Smooth muscle cell (in vitro differentiated cells): Measurements from ENCODE around the gene VSNL1. TPM values are rescaled to one million over a fixed set of nuclear protein-coding genes. Genes with fewer than 3 reads are reported as not detected.

ENCODE experiments used
- DNase-seq: peaks from one replicate; lab custom pipeline; 2025; ENCODE audit not compliant: unreplicated experiment; lab: John Stamatoyannopoulos, UW
- H2AFZ ChIP-seq: fragments of 200-600 bp; sonication (generic); 2 replicates; pipeline ENCODE4 v1.6.0; 2016; ENCODE audit warnings: antibody characterized with exemption, low read depth, mild to moderate bottlenecking
- H3F3A ChIP-seq: fragments of 200-600 bp; sonication (generic); 2 replicates; pipeline ENCODE4 v1.6.0; 2017; ENCODE audit warnings: antibody characterized with exemption, low read depth
- H3K27ac ChIP-seq: fragments of 200-600 bp; sonication (generic); 2 replicates; pipeline ENCODE4 v1.5.1; 2016; ENCODE audit warnings: low read depth, mild to moderate bottlenecking
- H3K27me3 ChIP-seq: fragments of 200-600 bp; sonication (generic); 2 replicates; pipeline ENCODE4 v1.6.1; 2016; ENCODE audit warnings: low read depth, mild to moderate bottlenecking
- H3K36me3 ChIP-seq: fragments of 200-600 bp; sonication (generic); 2 replicates; pipeline ENCODE4 v1.5.1; 2016; ENCODE audit warnings: low read depth
- H3K4me1 ChIP-seq: fragments of 200-600 bp; sonication (generic); 2 replicates; pipeline ENCODE4 v1.5.1; 2016; ENCODE audit warnings: low read depth
- H3K4me2 ChIP-seq: fragments of 200-600 bp; sonication (generic); 2 replicates; pipeline ENCODE4 v1.6.0; 2016; ENCODE audit warnings: mild to moderate bottlenecking
- H3K4me3 ChIP-seq: fragments of 200-600 bp; sonication (generic); 2 replicates; pipeline ENCODE4 v1.5.1; 2016; ENCODE audit warnings: mild to moderate bottlenecking
- H3K79me2 ChIP-seq: fragments of 200-600 bp; sonication (generic); 2 replicates; pipeline ENCODE4 v1.6.0; 2016; ENCODE audit warnings: low read depth, mild to moderate bottlenecking
- H3K9ac ChIP-seq: fragments of 200-600 bp; sonication (generic); 2 replicates; pipeline ENCODE4 v1.6.0; 2016; ENCODE audit warnings: low read depth
- H3K9me3 ChIP-seq: fragments of 200-600 bp; sonication (generic); replicated peaks from 2 replicates; pipeline ENCODE4 v1.5.1; 2016; ENCODE audit warnings: low read depth
- H4K20me1 ChIP-seq: fragments of 200-600 bp; sonication (generic); 2 replicates; pipeline ENCODE4 v1.6.0; 2016; ENCODE audit warnings: low read depth
- CTCF ChIP-seq: fragments of 200-600 bp; sonication (generic); IDR thresholded peaks from 2 replicates; pipeline ENCODE4 v1.5.1; 2017; ENCODE audit warnings: borderline replicate concordance, mild to moderate bottlenecking, antibody characterized with exemption; ENCODE audit not compliant: insufficient read depth, poor library complexity, severe bottlenecking
- WGBS: methylation state at CpG from one replicate; pipeline ENCODE4 v1.1.7; 2016; ENCODE audit warnings: low lambda C conversion rate; 5-methylcytosine and 5-hydroxymethylcytosine counted together
- polyA plus RNA-seq: library from polyadenylated mRNA; unstranded; fragments of >200 nt; fragmentation: Nextera tagmentation; extraction: Ambion mirVana; gene quantifications from 2 replicates; pipeline ENCODE4 v1.2.1, GENCODE V29; 2016
- total RNA-seq: library from RNA; depleted of rRNA; stranded (reverse); fragments of >200 nt; gene quantifications from 2 replicates; pipeline ENCODE4 v1.2.3, GENCODE V29; 2014

The VSNL1 gene
- total and polyA plus RNA-seq, 2 experiments from 2014 or later = 2.8 to 4.5 TPM

GRCh38 chr2:17522303-17522702, 18.2 kb upstream of the VSNL1 start:
- no peaks in the 10 kb centered on the region for H3F3A ChIP-seq
- H3K27ac ChIP-seq = no peak overlapping the region
- no peak for TF ChIP-seq CTCF
- no peaks in the 10 kb centered on the region for H4K20me1 ChIP-seq
- WGBS = 94% methylated on average over 6 of the region's 6 CpGs
- DNase-seq = no peak
- H3K4me3 ChIP-seq = no peak overlapping the region
- no peaks in the 10 kb centered on the region for H3K27me3 ChIP-seq
- peaks cover 18% of the 10 kb centered on the region for H3K4me1 ChIP-seq
- H3K36me3 ChIP-seq = no peaks in the 10 kb centered on the region
- no peak overlapping the region for H2AFZ ChIP-seq
- no peak overlapping the region for H3K9ac ChIP-seq
- H3K9me3 ChIP-seq = no peaks in the 10 kb centered on the region
- H3K79me2 ChIP-seq = no peaks in the 10 kb centered on the region
- no peak overlapping the region for H3K4me2 ChIP-seq

- no peaks in the 10 kb centered on the region for H3K79me2 ChIP-seq
- H3K9me3 ChIP-seq = no peaks in the 10 kb centered on the region
- H3K27ac ChIP-seq = no peak overlapping the region
- H3K9ac ChIP-seq = no peak overlapping the region
- H3K4me2 ChIP-seq = no peak overlapping the region
- no peak for TF ChIP-seq CTCF
- no peaks in the 10 kb centered on the region for H3K36me3 ChIP-seq
- no peak for DNase-seq
- H3K4me3 ChIP-seq = no peak overlapping the region
- no peak overlapping the region for H2AFZ ChIP-seq
- no peaks in the 10 kb centered on the region for H3K4me1 ChIP-seq
- H3K27me3 ChIP-seq = peaks cover 5% of the 10 kb centered on the region
- H4K20me1 ChIP-seq = no peaks in the 10 kb centered on the region
- whole genome bisulfite sequencing = 87% methylated on average over 2 of the region's 2 CpGs
- H3F3A ChIP-seq = no peaks in the 10 kb centered on the region
Observed at GRCh38 chr2:17529771-17530170, 10.7 kb upstream of the VSNL1 start.

- TF ChIP-seq CTCF = no peak
- Histone ChIP-seq H3K79me2 (no peaks in the 10 kb centered on the region), H3K4me3 (no peak overlapping the region), H2AFZ (no peak overlapping the region), H3K4me1 (no peaks in the 10 kb centered on the region), H3K9ac (no peak overlapping the region), H4K20me1 (no peaks in the 10 kb centered on the region), H3K27me3 (peaks cover 5% of the 10 kb centered on the region), H3K27ac (no peak overlapping the region), H3K36me3 (no peaks in the 10 kb centered on the region), H3K9me3 (no peaks in the 10 kb centered on the region), H3K4me2 (no peak overlapping the region), H3F3A (peaks cover 3% of the 10 kb centered on the region)
- 85% methylated on average over 2 of the region's 2 CpGs for whole genome bisulfite sequencing
- DNase-seq = no peak
Observed at GRCh38 chr2:17533546-17533945, 7.0 kb upstream of the VSNL1 start.

GRCh38 chr2:17536416-17536815, 4.1 kb upstream of the VSNL1 start:
- Histone ChIP-seq H3K79me2 (no peaks in the 10 kb centered on the region), H3F3A (peaks cover 3% of the 10 kb centered on the region), H4K20me1 (no peaks in the 10 kb centered on the region), H3K36me3 (no peaks in the 10 kb centered on the region), H2AFZ (no peak overlapping the region), H3K4me3 (no peak overlapping the region), H3K27me3 (peaks cover 5% of the 10 kb centered on the region), H3K4me2 (no peak overlapping the region), H3K27ac (no peak overlapping the region), H3K9ac (no peak overlapping the region), H3K9me3 (no peaks in the 10 kb centered on the region), H3K4me1 (no peaks in the 10 kb centered on the region)
- DNase-seq = no peak
- WGBS = 47% methylated on average over 2 of the region's 2 CpGs
- TF ChIP-seq CTCF = no peak
